ENCODE data around the gene IMMP2L. TPM values are rescaled to one million over a fixed set of nuclear protein-coding genes. Genes with fewer than 3 reads are reported as not detected.

Gene IMMP2L
- total and polyA plus RNA-seq, 2 donors (not counting 3 experiments of a cell fraction or from before 2014, with no cell fraction given) = 9.9 to 11.8 TPM

DNA sequence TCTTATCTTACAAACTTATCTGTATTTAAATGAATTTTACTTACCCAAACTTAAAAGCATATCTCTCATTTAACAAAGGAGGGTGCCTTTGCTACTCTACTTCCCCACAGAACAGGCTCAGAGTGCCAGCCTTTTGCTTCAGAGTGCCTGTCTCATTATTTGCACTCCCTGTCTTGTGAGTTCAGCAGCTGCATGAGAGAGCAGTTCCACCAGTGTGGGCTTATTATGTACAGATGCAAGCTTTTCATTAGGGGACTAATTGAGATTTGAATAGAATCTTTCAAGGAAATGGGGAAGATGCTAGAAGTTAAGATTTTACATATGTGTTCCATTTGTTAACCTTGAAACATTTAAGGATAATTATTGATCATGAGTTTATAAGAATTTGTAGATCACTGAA is 781.6 kb downstream of the IMMP2L start:
- Histone ChIP-seq H4K20me1 (replicated peaks; ENCODE audit: control insufficient read depth, extremely low read depth, insufficient read depth, low read length) (no peaks in the 10 kb centered on the region), H3K9me3 (replicated peaks; ENCODE audit: control insufficient read depth, insufficient read depth, low read length) (no peaks in the 10 kb centered on the region), H3K4me3 (replicated peaks in 1 of 3; ENCODE audit: insufficient read depth in 1 of 3, low read depth in 1 of 3, low read length in 3 of 3) (no peak overlapping the region), H2AFZ (ENCODE audit: low read depth, low read length) (no peak overlapping the region), H3K79me2 (ENCODE audit: control insufficient read depth, insufficient read depth, low read length) (no peaks in the 10 kb centered on the region), H3K9ac (replicated peaks; ENCODE audit: extremely low read depth, insufficient read depth, low read length) (no peak overlapping the region), H3K36me3 (ENCODE audit: control insufficient read depth in 2 of 2, extremely low read depth in 1 of 2, insufficient read depth in 2 of 2, low read length in 2 of 2) (no peaks in the 10 kb centered on the region), H3K27ac (ENCODE audit: insufficient read depth, low read depth, low read length) (no peak overlapping the region), H3K4me2 (ENCODE audit: insufficient read depth, low read length) (no peak overlapping the region), H3K27me3 (ENCODE audit: control insufficient read depth in 2 of 2, insufficient read depth in 2 of 2, low read length in 2 of 2) (no peaks in the 10 kb centered on the region), H3K9me1 (replicated peaks; ENCODE audit: control insufficient read depth, extremely low read depth, insufficient read depth, low read length) (no peaks in the 10 kb centered on the region), H3K4me1 (ENCODE audit: control insufficient read depth, extremely low read depth, insufficient read depth, low read length) (peaks cover 2% of the 10 kb centered on the region)
- BruUV-seq (replicated peaks) = no TSS peak
- ChIA-PET CTCF (no interaction called here), POLR2A (no interaction called here)
- dilution Hi-C loops (cut with MboI; ENCODE audit: extremely low pct_ligation_motif_present, low sequenced_read_pairs) = no loop called here
- TF ChIP-seq, protein P1, sequence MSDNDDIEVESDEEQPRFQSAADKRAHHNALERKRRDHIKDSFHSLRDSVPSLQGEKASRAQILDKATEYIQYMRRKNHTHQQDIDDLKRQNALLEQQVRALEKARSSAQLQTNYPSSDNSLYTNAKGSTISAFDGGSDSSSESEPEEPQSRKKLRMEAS (IDR thresholded peaks at IDR 0.05; ENCODE audit: insufficient read depth, insufficient read length) = no peak
- TF ChIP-seq JUN (IDR thresholded peaks at IDR 0.05; ENCODE audit: borderline replicate concordance, insufficient read depth, insufficient read length, low read depth) (no peak), POLR2AphosphoS5 (IDR thresholded peaks at IDR 0.05; ENCODE audit: insufficient read depth, low read depth, low read length) (no peak), GATA2 (IDR thresholded peaks at IDR 0.05; ENCODE audit: insufficient read depth, insufficient read length, low read depth, low read length) (no peak), POLR2A (IDR thresholded peaks at IDR 0.05; ENCODE audit: low read depth, low read length) (no peak), FOS (IDR thresholded peaks at IDR 0.05; ENCODE audit: borderline replicate concordance, insufficient read depth, low read length) (no peak), MYC (IDR thresholded peaks at IDR 0.05; ENCODE audit: low read depth, low read length) (no peak), EZH2 (IDR thresholded peaks at IDR 0.05; ENCODE audit: borderline replicate concordance, low read depth, low read length, severe bottlenecking) (no peak)
- TF ChIP-seq, protein P2, sequence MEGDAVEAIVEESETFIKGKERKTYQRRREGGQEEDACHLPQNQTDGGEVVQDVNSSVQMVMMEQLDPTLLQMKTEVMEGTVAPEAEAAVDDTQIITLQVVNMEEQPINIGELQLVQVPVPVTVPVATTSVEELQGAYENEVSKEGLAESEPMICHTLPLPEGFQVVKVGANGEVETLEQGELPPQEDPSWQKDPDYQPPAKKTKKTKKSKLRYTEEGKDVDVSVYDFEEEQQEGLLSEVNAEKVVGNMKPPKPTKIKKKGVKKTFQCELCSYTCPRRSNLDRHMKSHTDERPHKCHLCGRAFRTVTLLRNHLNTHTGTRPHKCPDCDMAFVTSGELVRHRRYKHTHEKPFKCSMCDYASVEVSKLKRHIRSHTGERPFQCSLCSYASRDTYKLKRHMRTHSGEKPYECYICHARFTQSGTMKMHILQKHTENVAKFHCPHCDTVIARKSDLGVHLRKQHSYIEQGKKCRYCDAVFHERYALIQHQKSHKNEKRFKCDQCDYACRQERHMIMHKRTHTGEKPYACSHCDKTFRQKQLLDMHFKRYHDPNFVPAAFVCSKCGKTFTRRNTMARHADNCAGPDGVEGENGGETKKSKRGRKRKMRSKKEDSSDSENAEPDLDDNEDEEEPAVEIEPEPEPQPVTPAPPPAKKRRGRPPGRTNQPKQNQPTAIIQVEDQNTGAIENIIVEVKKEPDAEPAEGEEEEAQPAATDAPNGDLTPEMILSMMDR (IDR thresholded peaks at IDR 0.05; ENCODE audit: extremely low read depth in 1 of 2, insufficient read depth in 1 of 2, low read depth in 1 of 2, low read length in 2 of 2) = no peak
- FAIRE-seq (no peak), DNase-seq (ENCODE audit: low read depth, low spot score) (no peak)
- intact Hi-C loops (cut with micrococcal nuclease) = no loop called here
